HG03196 (cell line): Measurements from ENCODE around the gene TDRD10.

Experiments used
- ATAC-seq: cut with Tn5 transposase; IDR thresholded peaks from one replicate; pipeline ENCODE4 v1.9.1; 2021; ENCODE audit not compliant: unreplicated experiment

Gene TDRD10

GRCh38 chr1:154502066-154502743 is at the start of gene TDRD10, which contains the start of gene SHE:
TDRD10 (plus strand) TSS chr1:154502219; CDS start chr1:154506904, 4,685 bp downstream.
SHE (minus strand) TSS chr1:154502412; CDS start chr1:154502026, 386 bp downstream.
- no peak for ATAC-seq

- no peak for ATAC-seq
Observed at GRCh38 chr1:154453161-154453560, 48.9 kb upstream of the TDRD10 start.

- ATAC-seq: no peak
Observed at GRCh38 chr1:154453574-154454352, 48.3 kb upstream of the TDRD10 start.

GRCh38 chr1:154454386-154455120 is 47.5 kb upstream of the TDRD10 start:
- no peak for ATAC-seq

DNA sequence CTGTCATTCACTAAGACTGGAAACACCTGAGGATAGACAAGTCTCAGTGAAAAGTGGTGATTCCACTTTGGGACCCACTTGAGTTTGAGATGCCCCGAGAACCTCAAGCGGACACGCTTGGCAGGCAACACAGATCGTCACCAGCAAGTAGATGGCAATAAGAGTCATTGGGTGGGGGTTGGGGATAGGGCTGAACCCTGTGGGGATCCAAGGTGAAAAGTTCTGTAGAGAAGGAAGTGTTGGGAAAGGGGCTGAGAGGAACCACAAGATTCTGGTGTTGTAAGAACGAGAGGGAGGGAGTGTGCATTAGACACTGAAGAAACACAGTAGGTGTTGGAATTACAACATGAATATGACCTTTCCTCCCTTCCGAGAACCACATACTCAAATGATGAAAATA is 45.4 kb upstream of the TDRD10 start:
- no peak for ATAC-seq

DNA sequence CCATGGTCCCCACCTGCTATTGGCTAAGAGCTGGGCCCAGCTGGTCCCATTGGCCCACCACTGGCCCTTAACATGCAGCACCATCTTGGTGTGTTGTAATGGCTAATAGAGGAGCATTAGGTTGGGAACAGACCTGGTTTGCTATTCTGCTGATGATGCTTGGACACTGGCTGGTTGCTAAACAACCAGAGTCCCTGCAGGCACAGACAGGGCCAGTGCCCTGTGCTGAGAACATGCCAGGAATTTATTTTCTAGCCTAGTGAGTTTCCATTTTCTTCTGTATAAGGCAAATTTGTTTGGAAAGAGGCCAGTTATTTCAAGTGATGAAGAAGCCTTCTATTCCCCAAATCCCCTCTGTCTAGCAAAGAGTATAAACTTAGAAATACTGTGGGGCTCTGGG is 42.9 kb upstream of the TDRD10 start:
- no peak for ATAC-seq

- no peak for ATAC-seq
Observed at GRCh38 chr1:154460695-154461260, 41.2 kb upstream of the TDRD10 start.

- no peak for ATAC-seq
Observed at GRCh38 chr1:154463512-154463990, 38.5 kb upstream of the TDRD10 start.

DNA sequence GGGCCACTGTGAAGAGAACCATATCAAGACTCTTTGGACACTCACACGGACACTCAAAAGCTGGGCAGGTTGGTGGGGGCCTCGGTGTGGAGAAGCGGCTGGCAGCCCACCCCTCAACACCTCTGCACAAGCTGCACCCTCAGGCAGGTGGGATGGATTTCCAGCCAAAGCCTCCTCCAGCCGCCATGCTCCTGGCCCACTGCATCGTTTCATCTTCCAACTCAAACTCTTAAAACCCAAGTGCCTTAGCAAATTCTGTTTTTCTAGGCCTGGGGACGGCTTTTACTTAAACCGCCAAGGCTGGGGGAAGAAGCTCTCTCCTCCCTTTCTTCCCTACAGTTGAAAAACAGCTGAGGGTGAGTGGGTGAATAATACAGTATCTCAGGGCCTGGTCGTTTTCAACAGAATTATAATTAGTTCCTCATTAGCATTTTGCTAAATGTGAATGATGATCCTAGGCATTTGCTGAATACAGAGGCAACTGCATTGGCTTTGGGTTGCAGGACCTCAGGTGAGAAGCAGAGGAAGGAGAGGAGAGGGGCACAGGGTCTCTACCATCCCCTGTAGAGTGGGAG is 36.3 kb upstream of the TDRD10 start:
- no peak for ATAC-seq

DNA sequence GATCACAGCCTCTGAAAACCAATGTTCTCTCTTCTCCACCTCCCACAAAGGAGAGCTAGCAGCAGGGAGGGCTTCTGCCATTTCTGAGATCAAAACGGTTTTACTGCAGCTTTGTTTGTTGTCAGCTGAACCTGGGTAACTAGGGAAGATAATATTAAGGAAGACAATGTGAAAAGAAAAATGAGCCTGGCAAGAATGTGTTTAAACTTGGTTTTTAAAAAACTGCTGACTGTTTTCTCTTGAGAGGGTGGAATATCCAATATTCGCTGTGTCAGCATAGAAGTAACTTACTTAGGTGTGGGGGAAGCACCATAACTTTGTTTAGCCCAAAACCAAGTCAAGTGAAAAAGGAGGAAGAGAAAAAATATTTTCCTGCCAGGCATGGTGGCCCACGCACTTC is 35.8 kb upstream of the TDRD10 start:
- ATAC-seq: no peak

GRCh38 chr1:154466921-154467417 is 35.0 kb upstream of the TDRD10 start:
- ATAC-seq: no peak

- no peak for ATAC-seq
Observed at GRCh38 chr1:154467434-154468102, 34.5 kb upstream of the TDRD10 start.

GRCh38 chr1:154468535-154469250 is 33.3 kb upstream of the TDRD10 start:
- no peak for ATAC-seq

DNA sequence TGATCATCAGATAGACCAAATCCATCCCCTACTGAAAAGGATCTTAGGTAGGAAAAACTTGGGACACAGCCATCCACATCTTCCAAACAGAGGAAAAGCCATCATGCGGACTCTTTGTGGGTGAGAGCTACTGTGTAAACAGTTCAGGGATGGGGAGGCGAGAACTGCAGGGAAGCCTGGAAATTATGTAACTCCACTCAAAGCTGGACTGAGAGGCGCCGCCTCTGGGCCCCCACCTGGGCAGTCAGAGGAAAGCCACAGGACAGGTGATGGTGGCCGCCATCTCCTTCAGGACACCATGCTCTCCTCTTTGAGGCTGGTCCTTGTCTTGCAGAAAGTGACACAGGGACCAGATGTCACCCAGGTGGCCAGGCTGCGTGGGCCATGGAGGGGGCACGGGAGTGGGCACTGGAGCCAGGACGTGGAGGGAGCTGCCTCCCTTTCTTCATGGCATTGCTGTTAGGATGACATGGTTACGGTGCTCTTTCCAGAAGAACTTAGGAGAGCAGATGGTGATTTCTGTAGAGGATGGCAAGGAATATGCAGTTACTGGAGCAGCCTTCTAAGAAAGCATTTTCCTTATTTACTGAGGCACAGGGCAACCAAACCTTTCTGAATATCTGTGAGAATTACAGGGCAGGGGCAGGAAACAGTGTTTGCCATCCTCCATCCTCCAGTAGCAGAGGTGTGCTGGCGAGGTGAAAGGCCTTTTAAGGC is 32.0 kb upstream of the TDRD10 start:
- ATAC-seq: no peak

- ATAC-seq: no peak
Observed at GRCh38 chr1:154471304-154471703, 30.7 kb upstream of the TDRD10 start.

GRCh38 chr1:154474802-154475201 is 27.2 kb upstream of the TDRD10 start:
- no peak for ATAC-seq

GRCh38 chr1:154476791-154477190 is 25.2 kb upstream of the TDRD10 start:
- no peak for ATAC-seq

GRCh38 chr1:154478013-154478412 is 24.0 kb upstream of the TDRD10 start:
- no peak for ATAC-seq

- no peak for ATAC-seq
Observed at GRCh38 chr1:154478639-154479038, 23.4 kb upstream of the TDRD10 start.
